H1 (cell line): Measurements from ENCODE around the gene TSPAN9. TPM values are rescaled to one million over a fixed set of nuclear protein-coding genes. Genes with fewer than 3 reads are reported as not detected.
A peak's percentile ranks its signal among the peaks of the same experiment; 100 is the strongest.

Experiments
- CTCF ChIA-PET: fragments of 300-600 bp; sonication (Branson Sonifier 250); formaldehyde crosslinking; loops from one replicate; lab custom pipeline; 2021; ENCODE audit not compliant: partially characterized antibody; lab: Charles Lee
- POLR2A ChIA-PET: fragments of 300-600 bp; sonication (Branson Sonifier 250); formaldehyde crosslinking; loops from one replicate; lab custom pipeline; 2021; ENCODE audit warnings: inconsistent platforms; ENCODE audit not compliant: partially characterized antibody; lab: Charles Lee
- DNase-seq, 2 experiments: peaks; one replicate each; pipeline versions ENCODE4 v3.0.0 to v3.0.0-alpha.2; 2010 to 2022; ENCODE audit warnings: low spot score in 2 of 2, low read depth in 1 of 2, mixed read lengths in 1 of 2
- FAIRE-seq: peaks from 2 replicates; lab custom pipeline; 2011; peaks lifted over from hg19 to GRCh38; lab: Jason Lieb, UNC
- H2AFZ ChIP-seq: 2 replicates; pipeline ENCODE4 v1.8.1; 2012; ENCODE audit warnings: low read length, inconsistent platforms
- H2AK5ac ChIP-seq: 2 replicates; pipeline ENCODE4 v1.6.1; 2013; ENCODE audit warnings: low read depth, low read length
- H2BK120ac ChIP-seq: replicated peaks from 2 replicates; pipeline ENCODE3; 2013; ENCODE audit warnings: low read depth, low read length, inconsistent platforms
- H2BK12ac ChIP-seq: 2 replicates; pipeline ENCODE4 v1.6.1; 2013; ENCODE audit warnings: low read depth, low read length
- H2BK15ac ChIP-seq: 2 replicates; pipeline ENCODE4 v1.6.1; 2013; ENCODE audit warnings: low read length
- H2BK20ac ChIP-seq: 2 replicates; pipeline ENCODE4 v1.6.1; 2013; ENCODE audit warnings: low read length
- H2BK5ac ChIP-seq: 2 replicates; pipeline ENCODE4 v1.6.1; 2013; ENCODE audit warnings: low read depth, low read length
- H3K14ac ChIP-seq: 2 replicates; pipeline ENCODE4 v1.6.1; 2013; ENCODE audit warnings: inconsistent platforms; ENCODE audit not compliant: insufficient read length
- H3K18ac ChIP-seq: 2 replicates; pipeline ENCODE4 v1.6.1; 2013; ENCODE audit warnings: low read length; ENCODE audit errors: extremely low read depth
- H3K23ac ChIP-seq: 2 replicates; pipeline ENCODE4 v1.6.1; 2013; ENCODE audit warnings: inconsistent platforms; ENCODE audit not compliant: insufficient read length
- H3K23me2 ChIP-seq: 2 replicates; pipeline ENCODE4 v1.6.1; 2013; ENCODE audit warnings: low read depth, low read length
- H3K27ac ChIP-seq: 2 replicates; pipeline ENCODE4 v1.6.1; 2011; ENCODE audit warnings: low read depth, low read length, inconsistent platforms
- H3K27me3 ChIP-seq, 4 experiments: replicated peaks in 1 of 4; 1 replicate in 1 of 4; 2 replicates in 3 of 4; pipeline versions ENCODE4 v1.6.1 to v1.8.1; 2011 to 2013; ENCODE audit warnings: low read length in 3 of 4, mild to moderate bottlenecking in 3 of 4, inconsistent platforms in 2 of 4, mixed read lengths in 2 of 4, moderate library complexity in 1 of 4; ENCODE audit not compliant: control insufficient read depth in 3 of 4, insufficient read depth in 3 of 4; ENCODE audit errors: extremely low read depth in 1 of 4
- H3K36me3 ChIP-seq, 4 experiments: 2 replicates each; pipeline versions ENCODE4 v1.6.1 to v1.8.1; 2011 to 2013; ENCODE audit warnings: mild to moderate bottlenecking in 4 of 4, low read length in 3 of 4, moderate library complexity in 2 of 4, control low read depth in 1 of 4, inconsistent platforms in 1 of 4; ENCODE audit not compliant: insufficient read depth in 4 of 4, control insufficient read depth in 2 of 4
- H3K4ac ChIP-seq: replicated peaks from 2 replicates; pipeline ENCODE3; 2013; ENCODE audit warnings: low read length, low read depth, mixed read lengths, inconsistent platforms; ENCODE audit not compliant: insufficient read length
- H3K4me1 ChIP-seq, 4 experiments: replicated peaks in 1 of 4; 1 replicate in 1 of 4; 2 replicates in 3 of 4; pipeline versions ENCODE4 v1.6.1 to v1.8.1; 2011 to 2013; ENCODE audit warnings: low read length in 3 of 4, inconsistent platforms in 2 of 4, mixed read lengths in 1 of 4; ENCODE audit not compliant: insufficient read depth in 4 of 4, control insufficient read depth in 3 of 4
- H3K4me2 ChIP-seq, 2 experiments: 2 replicates each; pipeline versions ENCODE4 v1.6.1 to v1.8.1; 2011 to 2013; ENCODE audit warnings: low read depth in 2 of 2, low read length in 2 of 2, control low read depth in 1 of 2, inconsistent platforms in 1 of 2, mild to moderate bottlenecking in 1 of 2; ENCODE audit not compliant: insufficient read depth in 1 of 2
- H3K4me3 ChIP-seq, 4 experiments: fragments of 200-600, 300-600 bp in 1 of 4; sonication (generic), shearing (Covaris generic), sonication (Bioruptor Twin) in 1 of 4; 2 replicates each; pipeline versions ENCODE4 v1.5.1 to v1.8.1; 2011 to 2016; ENCODE audit warnings: low read length in 4 of 4, low read depth in 3 of 4, control low read depth in 2 of 4, inconsistent platforms in 2 of 4, mild to moderate bottlenecking in 2 of 4, mixed read lengths in 1 of 4, moderate library complexity in 1 of 4; ENCODE audit not compliant: insufficient read depth in 2 of 4; ENCODE audit errors: extremely low read depth in 1 of 4
- H3K56ac ChIP-seq: replicated peaks from 2 replicates; pipeline ENCODE3; 2013; ENCODE audit warnings: low read depth, mild to moderate bottlenecking, mixed read lengths, low read length, inconsistent platforms; ENCODE audit not compliant: insufficient read length
- H3K79me1 ChIP-seq: 2 replicates; pipeline ENCODE4 v1.6.1; 2013; ENCODE audit warnings: low read depth, low read length, control low read depth
- H3K79me2 ChIP-seq, 2 experiments: 2 replicates each; pipeline versions ENCODE4 v1.6.1 to v1.8.1; 2012 to 2013; ENCODE audit warnings: low read length in 2 of 2, mild to moderate bottlenecking in 2 of 2, inconsistent platforms in 1 of 2; ENCODE audit not compliant: insufficient read depth in 2 of 2, control insufficient read depth in 1 of 2
- H3K9ac ChIP-seq, 4 experiments: replicated peaks in 1 of 4; 1 replicate in 1 of 4; 2 replicates in 3 of 4; pipeline versions ENCODE4 v1.6.1 to v1.8.1; 2011 to 2013; ENCODE audit warnings: low read depth in 3 of 4, low read length in 3 of 4, control low read depth in 2 of 4, mild to moderate bottlenecking in 2 of 4, moderate library complexity in 2 of 4, inconsistent platforms in 1 of 4; ENCODE audit errors: extremely low read depth in 1 of 4
- H3K9me3 ChIP-seq, 2 experiments: 2 replicates each; pipeline versions ENCODE4 v1.6.1 to v1.8.1; 2012 to 2013; ENCODE audit warnings: mild to moderate bottlenecking in 2 of 2, moderate library complexity in 2 of 2, control low read depth in 1 of 2, inconsistent platforms in 1 of 2, low read depth in 1 of 2, low read length in 1 of 2, mixed read lengths in 1 of 2; ENCODE audit not compliant: insufficient read depth in 2 of 2
- H4K20me1 ChIP-seq, 2 experiments: replicated peaks in 1 of 2; 2 replicates each; pipeline versions ENCODE3 to v1.8.1; 2011 to 2013; ENCODE audit warnings: inconsistent platforms in 2 of 2, low read length in 2 of 2, mild to moderate bottlenecking in 1 of 2; ENCODE audit not compliant: insufficient read depth in 2 of 2, control insufficient read depth in 1 of 2
- H4K5ac ChIP-seq: 2 replicates; pipeline ENCODE4 v1.6.1; 2013; ENCODE audit warnings: low read length, low read depth, mixed read lengths, inconsistent platforms; ENCODE audit not compliant: insufficient read length
- H4K8ac ChIP-seq: 2 replicates; pipeline ENCODE4 v1.8.0; 2013; ENCODE audit warnings: mild to moderate bottlenecking, moderate library complexity, low read length, inconsistent platforms; ENCODE audit not compliant: insufficient read depth; ENCODE audit errors: extremely low read depth
- H4K91ac ChIP-seq: replicated peaks from 2 replicates; pipeline ENCODE3; 2013; ENCODE audit warnings: low read length, mixed read lengths, inconsistent platforms; ENCODE audit not compliant: insufficient read length
- EGR1 ChIP-seq: IDR thresholded peaks from 2 replicates; pipeline ENCODE4 v1.6.1; 2011; ENCODE audit warnings: low read depth, low read length, borderline replicate concordance
- EP300 ChIP-seq, 2 experiments: IDR thresholded peaks; 1 replicate in 1 of 2; 2 replicates in 1 of 2; pipeline ENCODE4 v1.6.1; 2011 to 2012; ENCODE audit warnings: low read depth in 2 of 2, low read length in 2 of 2, mild to moderate bottlenecking in 2 of 2, borderline replicate concordance in 1 of 2, inconsistent platforms in 1 of 2, moderate library complexity in 1 of 2
- KDM4A ChIP-seq: IDR thresholded peaks from one replicate; pipeline ENCODE4 v1.7.1; 2012; ENCODE audit warnings: low read depth, mild to moderate bottlenecking, moderate library complexity, low read length, inconsistent platforms; ENCODE audit not compliant: severe bottlenecking
- POU5F1 ChIP-seq: IDR thresholded peaks from 2 replicates; pipeline ENCODE4 v1.6.1; 2011; ENCODE audit warnings: low read depth, mild to moderate bottlenecking, low read length, moderate library complexity
- RXRA ChIP-seq: IDR thresholded peaks from 2 replicates; pipeline ENCODE4 v1.6.1; 2011; ENCODE audit warnings: low read depth, mild to moderate bottlenecking, low read length, moderate library complexity; ENCODE audit not compliant: insufficient read depth
- TCF12 ChIP-seq: IDR thresholded peaks from 2 replicates; pipeline ENCODE4 v1.6.1; 2011; ENCODE audit warnings: low read depth, mild to moderate bottlenecking, low read length
- USF2 ChIP-seq: IDR thresholded peaks from 2 replicates; pipeline ENCODE4 v1.6.1; 2011; ENCODE audit warnings: low read length, improper control_type of control experiment
- WGBS, 2 experiments: shearing (Covaris generic) in 1 of 2; methylation state at CpG; one replicate each; pipeline versions ENCODE4 v1.1.6 to v1.1.7; 2013 to 2015; ENCODE audit warnings: low lambda C conversion rate in 2 of 2, mixed read lengths in 2 of 2, inconsistent platforms in 1 of 2, low coverage in 1 of 2, missing lambda C conversion rate in 1 of 2; ENCODE audit not compliant: insufficient replicate concordance in 2 of 2, insufficient coverage in 1 of 2, insufficient read length in 1 of 2; ENCODE audit errors: extremely low coverage in 1 of 2, missing lambda C conversion rate in 1 of 2; 5-methylcytosine and 5-hydroxymethylcytosine counted together
- polyA plus RNA-seq, 7 experiments: library from polyadenylated mRNA; depleted of rRNA in 3 of 7; stranded (reverse) in 5 of 7; unstranded in 2 of 7; fragments of >200 nt in 5 of 7; fragments of 200-250 nt in 2 of 7; gene quantifications; 1 replicate in 5 of 7; 2 replicates in 1 of 7; 4 replicates in 1 of 7; pipeline versions ENCODE4 v1.2.1 to v1.2.3, GENCODE V29; 2011 to 2013; ENCODE audit warnings: missing spikeins in 2 of 7, mixed read lengths in 2 of 7
- total RNA-seq: library from RNA; stranded (reverse); fragmentation: NEBNext Ultra II Directional; extraction: Animal tissue kit (Norgen Biotek cat#: 25700); gene quantifications from 2 replicates; pipeline ENCODE4 v1.2.1, GENCODE V29; 2021
- TF ChIP-seq, protein P1 (sequence below), 3 experiments: IDR thresholded peaks; 1 replicate in 2 of 3; 2 replicates in 1 of 3; pipeline versions ENCODE4 v1.5.1 to v1.6.1; 2011; ENCODE audit warnings: low read length in 3 of 3, mild to moderate bottlenecking in 3 of 3, inconsistent platforms in 2 of 3, low read depth in 1 of 3, moderate library complexity in 1 of 3; ENCODE audit not compliant: insufficient read depth in 1 of 3; ENCODE audit errors: control extremely low read depth in 1 of 3

The TSPAN9 gene
- total and polyA plus RNA-seq, 2 of the 8 experiments (the other 6 are each of a cell fraction or from before 2014, with no cell fraction given): 11.5 to 29.1 TPM

- ChIA-PET POLR2A (no interaction called here), CTCF (interaction anchor here (0.6 to 1.9 kb wide), 12 partner anchors 8 to 460 kb away, joined by 3 to 6 read pairs (median 4); no protein-coding TSS in a partner anchor)
- Histone ChIP-seq H3K23ac (no peak overlapping the region), H2AK5ac (no peak overlapping the region), H3K4ac (no peak overlapping the region), H3K4me1 (peaks cover 0 to 4% (median 2%) of the 10 kb centered on the region in 4 experiments; a peak in 2 of 7 replicates), H3K79me1 (no peaks in the 10 kb centered on the region), H2BK5ac (no peak overlapping the region), H3K4me2 (no peak overlapping the region), H3K14ac (no peak overlapping the region), H3K4me3 (no peak overlapping the region), H2BK12ac (0 out of 2 replicates have a peak overlapping the region, but pooled peaks have one; percentile 50), H3K56ac (no peak overlapping the region), H3K23me2 (no peaks in the 10 kb centered on the region), H3K9ac (no peak overlapping the region), H4K5ac (no peak overlapping the region), H4K20me1 (no peaks in the 10 kb centered on the region), H3K18ac (no peak overlapping the region), H3K27ac (no peak overlapping the region), H3K36me3 (no peaks in the 10 kb centered on the region), H3K27me3 (no peaks in the 10 kb centered on the region; a peak in 1 of 7 replicates), H2BK15ac (no peak overlapping the region), H3K79me2 (no peaks in the 10 kb centered on the region), H2BK120ac (no peak overlapping the region), H4K8ac (no peak overlapping the region; the same call in 1 of the 2 replicates), H3K9me3 (no peaks in the 10 kb centered on the region), H4K91ac (no peak overlapping the region), H2AFZ (no peak overlapping the region), H2BK20ac (no peak overlapping the region)
- WGBS, 2 experiments: 90% methylated on average over 18 of the region's 19 CpGs; no CpG with 5 or more reads in 1 of the 2 experiments
- DNase-seq (no peak), FAIRE-seq (no peak)
- TF ChIP-seq TCF12: no peak
- no peak for TF ChIP-seq RXRA
- TF ChIP-seq EGR1: no peak
- TF ChIP-seq KDM4A: no peak
- no peak for TF ChIP-seq POU5F1
- no peak for TF ChIP-seq EP300 (IDR thresholded peaks at IDR 0.05; ENCODE audit: borderline replicate concordance in 1 of 2, low read depth in 2 of 2, low read length in 2 of 2)
- TF ChIP-seq, protein P1, sequence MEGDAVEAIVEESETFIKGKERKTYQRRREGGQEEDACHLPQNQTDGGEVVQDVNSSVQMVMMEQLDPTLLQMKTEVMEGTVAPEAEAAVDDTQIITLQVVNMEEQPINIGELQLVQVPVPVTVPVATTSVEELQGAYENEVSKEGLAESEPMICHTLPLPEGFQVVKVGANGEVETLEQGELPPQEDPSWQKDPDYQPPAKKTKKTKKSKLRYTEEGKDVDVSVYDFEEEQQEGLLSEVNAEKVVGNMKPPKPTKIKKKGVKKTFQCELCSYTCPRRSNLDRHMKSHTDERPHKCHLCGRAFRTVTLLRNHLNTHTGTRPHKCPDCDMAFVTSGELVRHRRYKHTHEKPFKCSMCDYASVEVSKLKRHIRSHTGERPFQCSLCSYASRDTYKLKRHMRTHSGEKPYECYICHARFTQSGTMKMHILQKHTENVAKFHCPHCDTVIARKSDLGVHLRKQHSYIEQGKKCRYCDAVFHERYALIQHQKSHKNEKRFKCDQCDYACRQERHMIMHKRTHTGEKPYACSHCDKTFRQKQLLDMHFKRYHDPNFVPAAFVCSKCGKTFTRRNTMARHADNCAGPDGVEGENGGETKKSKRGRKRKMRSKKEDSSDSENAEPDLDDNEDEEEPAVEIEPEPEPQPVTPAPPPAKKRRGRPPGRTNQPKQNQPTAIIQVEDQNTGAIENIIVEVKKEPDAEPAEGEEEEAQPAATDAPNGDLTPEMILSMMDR (IDR thresholded peaks at IDR 0.05; ENCODE audit: control extremely low read depth in 1 of 3, insufficient read depth in 1 of 3, low read depth in 1 of 3, low read length in 3 of 3): no peak
- no peak for TF ChIP-seq USF2
These were observed 228.9 kb downstream of the TSPAN9 start for GRCh38 chr12:3305904-3306619.
